ENCODE measurements around the gene ZNF805.
"Not testable (repeated sequence)": the region's sequence is repeated elsewhere in the genome, so short reads cannot be mapped to it uniquely, and the experiment has no call there.

Gene ZNF805

GRCh38 chr19:57269515-57270250 lies 29.3 kb downstream of the ZNF805 start:
- DNase-seq (ENCODE audit: low read depth), result no peak

DNA sequence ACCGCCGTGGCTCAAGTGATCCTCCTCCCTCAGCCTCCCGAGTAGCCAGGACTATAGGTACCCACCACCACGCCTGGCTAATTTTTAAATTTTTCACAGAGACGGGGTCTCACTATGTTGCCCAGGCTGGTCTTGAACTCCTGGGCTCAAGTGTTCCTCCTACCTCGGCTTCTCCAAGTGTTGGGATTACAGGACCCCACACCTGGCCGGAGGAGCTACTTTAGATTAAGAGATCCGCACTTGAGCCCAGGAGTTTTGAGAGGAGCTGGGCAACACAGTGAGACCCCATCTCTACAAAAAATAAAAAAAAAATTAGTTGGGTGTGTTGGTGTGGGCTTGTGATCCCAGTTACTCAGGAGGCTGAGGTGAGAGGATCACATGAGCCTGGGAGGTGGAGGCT lies 30.8 kb downstream of the ZNF805 start:
- DNase-seq (ENCODE audit: low read depth), result no peak

GRCh38 chr19:57273014-57273413 lies 32.6 kb downstream of the ZNF805 start:
- DNase-seq (ENCODE audit: low read depth), result no peak

DNA sequence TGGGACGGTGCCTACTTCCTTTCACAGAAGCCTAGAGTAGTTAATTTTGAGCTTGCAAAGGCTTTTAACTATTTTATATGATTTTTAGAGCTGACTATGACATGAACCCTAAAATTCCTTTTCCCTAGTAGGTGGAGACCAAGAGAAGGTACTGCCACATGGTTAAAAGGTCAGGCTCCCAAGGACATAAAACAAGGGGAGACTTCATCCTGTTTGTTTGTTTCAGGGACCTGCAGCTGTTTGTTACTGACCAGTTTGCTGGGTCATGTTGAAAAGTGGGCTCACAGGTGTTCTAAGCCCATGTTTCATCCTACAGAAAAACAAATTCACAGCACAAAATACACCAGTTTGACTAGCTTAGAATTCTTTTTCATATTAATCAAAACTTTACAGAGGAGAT lies 36.0 kb downstream of the ZNF805 start:
- no peak for DNase-seq (ENCODE audit: low read depth)

- not testable (repeated sequence) for DNase-seq (ENCODE audit: low read depth)
These were observed 38.0 kb downstream of the ZNF805 start for GRCh38 chr19:57278481-57278880.

DNA sequence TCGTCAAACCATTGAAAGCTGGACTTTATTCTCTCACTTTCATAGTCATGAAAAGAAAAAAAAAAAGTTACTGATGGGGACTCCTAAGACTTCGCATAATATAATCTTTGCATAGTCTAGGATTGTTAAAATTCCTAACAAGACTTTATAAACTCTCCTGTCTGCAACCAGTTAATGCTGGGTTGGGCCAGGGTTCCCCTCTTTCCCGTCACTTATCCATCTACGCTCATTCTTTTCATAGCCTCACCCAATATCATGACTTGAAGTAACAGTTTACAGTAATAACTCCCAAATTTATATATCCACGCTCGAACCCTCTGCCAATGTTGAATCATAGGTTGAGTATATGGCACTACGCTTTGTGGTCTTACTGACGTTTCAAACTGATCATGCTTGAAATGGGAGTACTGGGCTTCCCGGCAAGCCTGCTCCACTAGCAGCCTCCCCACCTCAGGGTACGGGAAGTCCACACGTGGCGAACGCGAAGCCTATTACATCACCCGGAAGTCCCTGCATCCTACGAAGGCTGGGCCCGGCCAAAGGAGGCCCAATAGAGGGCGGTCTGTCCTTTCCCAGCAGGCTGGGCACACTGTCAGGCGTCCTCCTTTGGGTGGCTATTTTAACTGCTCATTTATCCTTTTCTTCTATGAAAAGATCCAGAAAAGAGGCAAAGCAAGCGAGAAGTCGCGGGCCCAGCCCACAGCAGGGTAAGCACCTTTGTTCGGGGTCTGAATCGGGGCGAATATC lies 39.2 kb downstream of the ZNF805 start:
- peak; percentile 59 for DNase-seq (ENCODE audit: low read depth)

GRCh38 chr19:57280165-57280961 lies 39.9 kb downstream of the ZNF805 start, which contains the start of gene ZNF460:
Gene ZNF460, plus strand, starts transcription at chr19:57280485. Its CDS starts 322 bp downstream, at chr19:57280807.
- peak; percentile 92 for DNase-seq (ENCODE audit: low read depth)

- DNase-seq (ENCODE audit: low read depth), result no peak
These were observed 40.5 kb downstream of the ZNF805 start for GRCh38 chr19:57280962-57281400.

- no peak for DNase-seq (ENCODE audit: low read depth)
These were observed 41.7 kb downstream of the ZNF805 start for GRCh38 chr19:57282011-57282643.

DNA sequence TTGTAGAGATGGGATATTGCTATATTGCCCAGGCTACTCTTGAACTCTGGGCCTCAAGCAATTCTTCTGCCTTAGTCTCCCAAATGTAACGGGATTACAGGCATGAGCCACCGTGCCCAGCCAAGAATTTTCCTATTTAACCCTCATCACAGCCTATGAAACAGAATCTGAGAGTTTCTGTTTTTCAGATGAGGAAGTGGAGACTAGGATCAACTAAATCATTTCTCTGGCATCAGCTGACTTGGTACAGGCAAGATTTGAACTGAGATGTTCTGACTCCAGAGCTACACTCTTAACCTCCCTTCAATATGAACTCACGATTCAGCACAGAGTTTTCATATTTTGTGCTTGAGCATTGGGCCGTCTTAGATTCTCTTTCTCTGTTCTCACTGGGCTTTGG lies 47.9 kb downstream of the ZNF805 start:
- no peak for DNase-seq (ENCODE audit: low read depth)

GRCh38 chr19:57290970-57291369 lies 50.5 kb downstream of the ZNF805 start:
- DNase-seq (ENCODE audit: low read depth), result no peak

DNA sequence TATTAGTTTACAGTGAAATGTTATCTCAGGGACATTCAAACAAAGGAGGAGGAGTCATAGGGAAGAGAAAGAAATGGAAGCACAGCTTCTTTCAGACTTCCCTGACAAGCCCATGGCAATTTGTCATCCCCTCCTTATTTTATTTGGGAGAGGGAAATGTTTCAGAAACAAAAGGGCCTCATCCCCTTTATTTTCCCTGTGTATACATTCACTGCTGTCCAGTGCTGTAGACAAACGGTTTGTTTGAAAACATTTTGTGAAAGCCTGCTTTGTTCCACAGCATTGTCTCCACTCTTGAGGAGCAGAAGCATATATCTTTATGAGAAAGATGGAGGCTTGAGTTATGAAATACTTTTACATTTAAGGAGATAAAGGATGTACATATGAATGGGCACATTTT lies 52.1 kb downstream of the ZNF805 start:
- DNase-seq (ENCODE audit: low read depth), result no peak

DNA sequence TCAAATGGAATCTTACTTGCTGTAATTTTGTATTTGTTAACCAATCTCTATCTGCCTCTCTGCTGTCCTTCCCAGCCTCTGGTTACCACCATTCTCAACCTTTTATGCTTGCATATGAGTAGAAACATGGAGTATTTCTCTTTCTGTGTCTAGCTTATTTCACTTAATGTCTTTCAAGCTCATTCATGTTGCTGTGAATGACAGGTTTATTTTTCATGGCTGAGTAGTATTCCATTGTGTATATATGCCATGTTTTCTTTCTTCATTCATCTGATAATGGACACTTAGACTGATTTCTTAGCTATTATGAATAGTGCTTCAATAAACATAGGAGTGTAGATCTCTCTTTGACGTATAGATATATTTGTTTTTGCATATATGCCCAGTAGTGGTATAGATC lies 53.3 kb downstream of the ZNF805 start:
- no peak for DNase-seq (ENCODE audit: low read depth)

DNA sequence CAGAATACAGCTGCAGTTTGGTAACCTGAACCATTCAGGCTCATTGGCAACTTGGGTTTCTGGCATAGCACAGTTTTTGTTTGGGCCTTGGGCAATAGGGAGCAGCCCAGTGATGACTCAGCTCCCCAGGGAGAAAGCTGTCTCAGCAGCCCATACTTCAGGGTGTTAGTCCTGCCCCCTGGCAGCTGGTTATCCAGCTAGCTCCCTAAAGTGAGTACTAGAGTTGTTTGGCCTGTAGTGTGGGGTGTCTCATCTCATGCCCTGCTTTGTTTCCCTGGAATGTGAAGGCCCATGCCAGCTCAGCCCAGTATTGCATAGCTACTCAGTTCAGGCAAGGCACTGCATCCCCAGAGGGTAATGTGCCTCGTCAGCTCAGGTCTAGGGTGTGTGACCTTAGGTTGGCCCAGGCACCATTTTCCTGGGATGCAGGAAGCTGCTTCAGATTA lies 61.6 kb downstream of the ZNF805 start:
- no peak for DNase-seq (ENCODE audit: low read depth)

DNA sequence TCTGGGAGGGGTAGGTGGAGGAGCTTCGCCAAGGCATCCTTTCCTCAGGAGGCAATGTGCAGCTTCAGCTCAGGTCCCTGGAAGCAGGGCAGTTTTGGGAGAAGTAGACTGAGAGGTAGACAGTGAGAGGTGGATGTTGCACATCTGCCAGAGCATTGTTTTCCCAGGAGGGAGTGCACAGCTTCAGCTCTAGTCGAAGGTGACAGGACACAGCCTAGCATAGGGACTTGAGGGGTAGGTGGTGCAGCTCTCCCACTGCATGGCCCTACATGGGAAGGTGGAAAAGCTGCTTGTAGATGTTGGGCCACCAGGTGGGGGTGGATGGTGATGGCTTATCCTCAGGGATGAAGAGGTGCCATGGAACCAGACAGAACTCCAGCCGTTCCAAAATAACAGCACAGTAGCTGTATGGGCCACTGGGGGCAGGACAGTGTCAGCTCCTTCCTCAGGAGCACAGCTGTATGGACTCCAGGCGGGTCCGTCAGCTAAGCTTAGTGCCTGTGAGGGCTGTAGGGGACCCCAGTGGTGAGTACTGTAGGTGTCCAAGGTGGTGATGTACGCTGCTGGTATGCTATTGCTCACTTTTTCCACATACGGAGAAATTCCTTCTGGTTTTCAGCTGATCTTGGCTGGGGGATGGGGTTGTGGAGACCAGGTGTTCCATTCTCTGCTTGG lies 62.4 kb downstream of the ZNF805 start:
- no peak for DNase-seq (ENCODE audit: low read depth)

Data from T-helper 22 cell (primary cell).